Effector CD8-positive, alpha-beta T cell (primary cell): Measurements from ENCODE around the gene TPRN.

Experiments
- DNase-seq: peaks from one replicate; lab custom pipeline; 2025; lab: John Stamatoyannopoulos, UW

TPRN gene

GRCh38 chr9:137236936-137237421 is 36.4 kb upstream of the TPRN start:
- DNase-seq = no peak

- peak; percentile 88 for DNase-seq
Observed at GRCh38 chr9:137236238-137236935, 35.8 kb upstream of the TPRN start.

GRCh38 chr9:137235424-137236237 is 35.1 kb upstream of the TPRN start:
- no peak for DNase-seq

- DNase-seq = no peak
Observed at GRCh38 chr9:137234758-137235423, 34.4 kb upstream of the TPRN start.

GRCh38 chr9:137234055-137234697 is 33.6 kb upstream of the TPRN start:
- no peak for DNase-seq

- DNase-seq = no peak
Observed at GRCh38 chr9:137233143-137233980, 32.8 kb upstream of the TPRN start.

GRCh38 chr9:137232510-137232909 is 32.0 kb upstream of the TPRN start:
- DNase-seq = no peak

GRCh38 chr9:137232101-137232500 is 31.6 kb upstream of the TPRN start:
- no peak for DNase-seq

- no peak for DNase-seq
Observed at GRCh38 chr9:137231372-137232039, 31.0 kb upstream of the TPRN start.

- DNase-seq = no peak
Observed at GRCh38 chr9:137230705-137231371, 30.3 kb upstream of the TPRN start, which contains the start of gene SLC34A3. TSS of gene SLC34A3 (plus strand) at chr9:137230901. CDS start at chr9:137231703, 802 bp downstream.

- DNase-seq = no peak
Observed at GRCh38 chr9:137229903-137230704, 29.6 kb upstream of the TPRN start.

GRCh38 chr9:137228968-137229896 is 28.7 kb upstream of the TPRN start:
- no peak for DNase-seq

GRCh38 chr9:137228506-137228967 is 28.0 kb upstream of the TPRN start:
- no peak for DNase-seq

- DNase-seq = no peak
Observed at GRCh38 chr9:137227853-137228505, 27.4 kb upstream of the TPRN start.

GRCh38 chr9:137227054-137227852 is 26.7 kb upstream of the TPRN start, which contains the start of gene RNF224:
TSS of gene RNF224 (plus strand) at chr9:137227502. CDS start at chr9:137228336, 834 bp downstream.
- peak; percentile 74 for DNase-seq

GRCh38 chr9:137226338-137227053 is 26.0 kb upstream of the TPRN start:
- DNase-seq = no peak
